Right renal cortex interstitium (tissue), 3 donors: Measurements from ENCODE around the gene PRPS1. TPM values are rescaled to one million over a fixed set of nuclear protein-coding genes. Genes with fewer than 3 reads are reported as not detected.
"Not testable (repeated sequence)": the region's sequence is repeated elsewhere in the genome, so short reads cannot be mapped to it uniquely, and the experiment has no call there.

ENCODE experiments used
- DNase-seq, 3 donors: peaks; one replicate each; pipeline ENCODE4 v3.0.0-alpha.2; 2013; ENCODE audit warnings: low read depth in 3 of 3, low spot score in 2 of 3
- polyA plus RNA-seq, 3 donors: library from polyadenylated mRNA; unstranded; fragments of 120-200 nt; gene quantifications; one replicate each; pipeline ENCODE4 v1.2.1, GENCODE V29; 2013; ENCODE audit not compliant: insufficient read length in 3 of 3

The PRPS1 gene
- polyA plus RNA-seq, 3 donors, result 53.3 to 54.3 (median 54.2) TPM

GRCh38 chrX:107673933-107674479 is 45.7 kb downstream of the PRPS1 start:
- DNase-seq, result no peak

GRCh38 chrX:107674480-107675364 is 46.4 kb downstream of the PRPS1 start:
- DNase-seq, result no peak

- DNase-seq, result no peak
Observed at GRCh38 chrX:107675365-107675654, 47.0 kb downstream of the PRPS1 start.

- DNase-seq, result no peak
Observed at GRCh38 chrX:107675823-107676555, 47.7 kb downstream of the PRPS1 start.

GRCh38 chrX:107676559-107677378 is 48.5 kb downstream of the PRPS1 start:
- DNase-seq, result no peak

- no peak for DNase-seq
Observed at GRCh38 chrX:107677501-107677901, 49.2 kb downstream of the PRPS1 start.

GRCh38 chrX:107677909-107678308 is 49.6 kb downstream of the PRPS1 start:
- DNase-seq, result no peak

GRCh38 chrX:107678957-107679740 is 50.8 kb downstream of the PRPS1 start:
- no peak for DNase-seq

DNA sequence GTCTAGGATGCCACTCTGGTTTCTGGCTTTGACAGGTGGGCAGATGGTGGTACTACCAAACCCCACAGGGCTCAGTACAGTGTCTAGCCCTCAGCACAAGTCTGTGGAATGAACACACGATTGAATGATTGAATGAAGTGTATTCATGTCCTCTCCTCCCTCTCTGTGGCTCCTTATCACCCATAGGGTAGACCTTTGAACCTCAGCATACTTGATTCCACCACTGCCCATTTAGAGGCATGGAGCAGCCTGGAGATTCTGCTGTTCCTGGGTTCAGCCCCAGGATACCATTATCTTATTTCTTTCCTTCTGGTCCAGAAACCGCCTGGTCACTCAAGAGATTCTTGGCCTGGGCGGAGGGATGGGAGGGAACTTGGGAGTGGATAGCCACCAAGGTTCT is 53.9 kb downstream of the PRPS1 start:
- no peak for DNase-seq

GRCh38 chrX:107683124-107683895 is 55.0 kb downstream of the PRPS1 start:
- no peak for DNase-seq

DNA sequence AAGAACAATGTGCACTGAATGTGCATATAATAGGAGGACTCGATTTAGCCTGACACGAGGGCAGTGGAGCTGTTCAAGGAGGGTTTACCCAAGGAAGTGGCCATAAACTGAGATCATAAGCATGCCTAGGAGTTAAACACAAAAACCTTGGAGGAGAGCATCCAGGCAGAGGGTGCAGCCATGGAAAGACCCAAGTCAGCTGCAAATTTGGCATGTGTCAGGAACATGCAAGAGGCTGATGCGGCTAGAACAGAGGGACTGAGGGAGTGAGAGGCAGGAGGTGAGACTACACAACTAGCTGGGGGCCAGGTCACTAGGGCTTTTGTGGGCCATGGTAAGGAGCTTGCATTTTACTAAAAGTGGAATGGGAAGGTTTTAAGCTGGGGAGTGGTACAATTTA is 55.6 kb downstream of the PRPS1 start:
- no peak for DNase-seq

GRCh38 chrX:107684956-107685385 is 56.7 kb downstream of the PRPS1 start:
- no peak for DNase-seq

GRCh38 chrX:107685586-107685985 is 57.3 kb downstream of the PRPS1 start:
- not testable (repeated sequence) for DNase-seq

- DNase-seq, result no peak
Observed at GRCh38 chrX:107686026-107686425, 57.7 kb downstream of the PRPS1 start.

GRCh38 chrX:107686792-107687191 is 58.5 kb downstream of the PRPS1 start:
- DNase-seq, result no peak

GRCh38 chrX:107687445-107687844 is 59.1 kb downstream of the PRPS1 start:
- no peak for DNase-seq

GRCh38 chrX:107691024-107691448 is 62.7 kb downstream of the PRPS1 start:
- no peak for DNase-seq

- no peak for DNase-seq
Observed at GRCh38 chrX:107699616-107700015, 71.3 kb downstream of the PRPS1 start.

DNA sequence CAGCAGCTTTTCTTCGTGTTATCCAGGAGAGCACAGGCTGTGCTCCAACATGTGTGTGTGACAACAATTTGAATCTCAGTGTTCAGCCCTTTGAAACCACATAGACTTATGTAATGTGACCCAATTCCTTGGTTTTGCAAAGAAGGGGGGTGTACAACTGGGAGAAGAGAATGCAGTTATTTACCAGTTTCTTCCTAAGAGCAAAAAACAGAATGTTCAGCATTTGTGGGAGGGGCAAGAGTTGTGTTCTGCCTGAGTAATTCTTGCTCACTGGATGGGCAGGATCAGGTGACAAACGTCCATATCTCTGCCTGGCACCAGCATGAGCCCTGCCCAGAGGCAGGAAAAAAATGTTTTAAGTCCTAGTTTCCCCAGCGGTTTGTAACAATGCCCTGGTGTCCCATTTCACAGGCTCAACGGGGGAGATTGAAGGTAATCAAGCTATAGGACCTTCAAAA is 72.0 kb downstream of the PRPS1 start:
- no peak for DNase-seq
